NCI-H345 treated with DMSO at 0.1 percent for 48 hours (cell line): ENCODE results near the gene SNX6.
"Not testable (repeated sequence)": the region's sequence is repeated elsewhere in the genome, so short reads cannot be mapped to it uniquely, and the experiment has no call there.

Experiments
- DNase-seq: peaks from one replicate; lab custom pipeline; 2025; ENCODE audit not compliant: unreplicated experiment; lab: John Stamatoyannopoulos, UW

The SNX6 gene

GRCh38 chr14:34569750-34570149 is 60.2 kb downstream of the SNX6 start:
- no peak for DNase-seq

- no peak for DNase-seq
Measured at GRCh38 chr14:34568803-34569202, 61.1 kb downstream of the SNX6 start.

GRCh38 chr14:34562776-34563150 is 67.2 kb downstream of the SNX6 start:
- no peak for DNase-seq

GRCh38 chr14:34562037-34562775 is 67.7 kb downstream of the SNX6 start:
- not testable (repeated sequence) for DNase-seq

GRCh38 chr14:34556498-34556829 is 73.5 kb downstream of the SNX6 start:
- not testable (repeated sequence) for DNase-seq

- not testable (repeated sequence) for DNase-seq
Measured at GRCh38 chr14:34555583-34556497, 74.1 kb downstream of the SNX6 start.

- no peak for DNase-seq
Measured at GRCh38 chr14:34554540-34555250, 75.3 kb downstream of the SNX6 start.

GRCh38 chr14:34549276-34549966 is 80.5 kb downstream of the SNX6 start:
- not testable (repeated sequence) for DNase-seq

GRCh38 chr14:34548472-34548981 is 81.4 kb downstream of the SNX6 start:
- DNase-seq, result no peak

GRCh38 chr14:34547136-34547520 is 82.8 kb downstream of the SNX6 start:
- DNase-seq, result not testable (repeated sequence)

GRCh38 chr14:34546272-34547135 is 83.4 kb downstream of the SNX6 start:
- DNase-seq, result not testable (repeated sequence)

- DNase-seq, result not testable (repeated sequence)
Measured at GRCh38 chr14:34540181-34541059, 89.5 kb downstream of the SNX6 start.

- no peak for DNase-seq
Measured at GRCh38 chr14:34539407-34540180, 90.4 kb downstream of the SNX6 start, which contains the start of gene EAPP. TSS of gene EAPP (minus strand) at chr14:34539701. CDS start at chr14:34539628, 73 bp downstream.

- DNase-seq, result no peak
Measured at GRCh38 chr14:34538871-34539406, 91.0 kb downstream of the SNX6 start.

GRCh38 chr14:34538096-34538495 is 91.9 kb downstream of the SNX6 start:
- not testable (repeated sequence) for DNase-seq

GRCh38 chr14:34537677-34538009 is 92.3 kb downstream of the SNX6 start:
- DNase-seq, result no peak

- DNase-seq, result no peak
Measured at GRCh38 chr14:34536951-34537676, 92.8 kb downstream of the SNX6 start.
